ENCODE measurements around the gene SDC1.
"Not testable (repeated sequence)": the region's sequence is repeated elsewhere in the genome, so short reads cannot be mapped to it uniquely, and the experiment has no call there.

Gene SDC1, protein sequence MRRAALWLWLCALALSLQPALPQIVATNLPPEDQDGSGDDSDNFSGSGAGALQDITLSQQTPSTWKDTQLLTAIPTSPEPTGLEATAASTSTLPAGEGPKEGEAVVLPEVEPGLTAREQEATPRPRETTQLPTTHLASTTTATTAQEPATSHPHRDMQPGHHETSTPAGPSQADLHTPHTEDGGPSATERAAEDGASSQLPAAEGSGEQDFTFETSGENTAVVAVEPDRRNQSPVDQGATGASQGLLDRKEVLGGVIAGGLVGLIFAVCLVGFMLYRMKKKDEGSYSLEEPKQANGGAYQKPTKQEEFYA

GRCh38 chr2:20224716-20225293 is at the start of gene SDC1:
TSS of gene SDC1 (minus strand) at chr2:20225130. CDS start at chr2:20224867, 263 bp downstream.
- TF ChIP-seq, protein P1, sequence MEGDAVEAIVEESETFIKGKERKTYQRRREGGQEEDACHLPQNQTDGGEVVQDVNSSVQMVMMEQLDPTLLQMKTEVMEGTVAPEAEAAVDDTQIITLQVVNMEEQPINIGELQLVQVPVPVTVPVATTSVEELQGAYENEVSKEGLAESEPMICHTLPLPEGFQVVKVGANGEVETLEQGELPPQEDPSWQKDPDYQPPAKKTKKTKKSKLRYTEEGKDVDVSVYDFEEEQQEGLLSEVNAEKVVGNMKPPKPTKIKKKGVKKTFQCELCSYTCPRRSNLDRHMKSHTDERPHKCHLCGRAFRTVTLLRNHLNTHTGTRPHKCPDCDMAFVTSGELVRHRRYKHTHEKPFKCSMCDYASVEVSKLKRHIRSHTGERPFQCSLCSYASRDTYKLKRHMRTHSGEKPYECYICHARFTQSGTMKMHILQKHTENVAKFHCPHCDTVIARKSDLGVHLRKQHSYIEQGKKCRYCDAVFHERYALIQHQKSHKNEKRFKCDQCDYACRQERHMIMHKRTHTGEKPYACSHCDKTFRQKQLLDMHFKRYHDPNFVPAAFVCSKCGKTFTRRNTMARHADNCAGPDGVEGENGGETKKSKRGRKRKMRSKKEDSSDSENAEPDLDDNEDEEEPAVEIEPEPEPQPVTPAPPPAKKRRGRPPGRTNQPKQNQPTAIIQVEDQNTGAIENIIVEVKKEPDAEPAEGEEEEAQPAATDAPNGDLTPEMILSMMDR (conservative IDR thresholded peaks at IDR 0.05; ENCODE audit: control insufficient read depth, insufficient read depth, low read depth, low read length): no peak
- H3K4me3 ChIP-seq (ENCODE audit: control insufficient read depth, low read depth, low read length): peak within 1 kb of the TSS; percentile 50

DNA sequence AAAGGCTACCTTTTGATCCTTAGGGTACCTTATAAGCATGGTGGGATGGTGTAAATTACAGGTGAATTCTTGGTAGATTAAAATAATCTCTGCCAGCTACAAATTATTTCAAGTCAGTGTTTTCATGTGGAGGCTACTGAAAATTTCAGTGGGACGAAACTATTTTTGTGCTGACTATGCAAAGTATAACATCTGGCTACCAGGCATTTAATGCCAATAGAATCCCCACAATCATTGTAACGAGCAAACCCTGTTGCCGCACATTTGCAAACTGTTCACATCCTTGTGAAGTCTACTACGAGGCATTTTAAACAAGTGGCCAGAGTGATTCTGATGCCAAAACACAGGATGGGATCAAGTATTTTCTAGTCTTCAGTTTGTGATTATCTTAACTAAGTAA is 48.1 kb upstream of the SDC1 start:
- DNase-seq (ENCODE audit: low read depth): no peak
- H3K4me3 ChIP-seq (ENCODE audit: control insufficient read depth, low read depth, low read length): no peak overlapping the region
- TF ChIP-seq, protein P1 (conservative IDR thresholded peaks at IDR 0.05; ENCODE audit: control insufficient read depth, insufficient read depth, low read depth, low read length): no peak

More at GRCh38 chr2:20224716-20225293, at the start of gene SDC1:
- DNase-seq (ENCODE audit: low read depth): peak; percentile 33

DNA sequence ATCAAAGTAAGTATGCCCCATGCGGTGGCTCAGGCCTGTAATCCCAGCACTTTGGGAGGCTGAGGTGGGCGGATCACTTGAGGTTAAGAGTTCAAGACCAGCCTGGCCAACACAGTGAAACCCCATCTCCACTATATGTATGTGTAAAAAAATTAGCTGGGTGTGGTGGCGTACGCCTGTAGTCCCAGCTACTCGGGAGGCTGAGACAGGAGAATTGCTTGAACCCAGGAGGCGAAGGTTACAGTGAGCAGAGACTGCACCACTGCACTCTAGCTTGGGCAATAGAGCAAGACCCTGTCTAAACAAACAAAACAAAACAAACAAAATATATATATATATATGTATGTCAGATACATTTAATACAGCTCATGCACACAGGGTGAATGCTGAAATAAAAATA is 43.4 kb upstream of the SDC1 start:
- DNase-seq (ENCODE audit: low read depth); H3K4me3 ChIP-seq (ENCODE audit: control insufficient read depth, low read depth, low read length): not testable (repeated sequence)

DNA sequence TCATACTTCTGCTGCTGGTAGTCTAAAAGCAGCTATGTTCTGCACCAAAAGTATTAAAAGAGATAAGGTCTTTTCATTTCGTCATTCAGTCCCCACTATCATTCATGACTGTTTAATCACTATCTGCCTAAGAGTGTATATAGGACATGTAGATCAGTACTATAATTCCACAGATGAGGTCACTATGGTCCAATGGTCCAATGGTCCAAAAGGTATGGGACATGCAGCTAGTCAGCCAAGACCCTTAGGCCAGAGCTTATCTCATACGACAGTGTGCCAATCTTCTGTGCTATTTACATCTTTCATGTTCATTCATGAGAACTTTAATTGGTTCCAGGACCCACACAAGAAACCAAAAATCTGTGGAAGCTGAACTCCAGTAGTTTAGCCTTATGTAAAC is 42.6 kb upstream of the SDC1 start:
- H3K4me3 ChIP-seq (ENCODE audit: control insufficient read depth, low read depth, low read length): no peak overlapping the region
- DNase-seq (ENCODE audit: low read depth): no peak
- TF ChIP-seq, protein P1 (conservative IDR thresholded peaks at IDR 0.05; ENCODE audit: control insufficient read depth, insufficient read depth, low read depth, low read length): no peak

DNA sequence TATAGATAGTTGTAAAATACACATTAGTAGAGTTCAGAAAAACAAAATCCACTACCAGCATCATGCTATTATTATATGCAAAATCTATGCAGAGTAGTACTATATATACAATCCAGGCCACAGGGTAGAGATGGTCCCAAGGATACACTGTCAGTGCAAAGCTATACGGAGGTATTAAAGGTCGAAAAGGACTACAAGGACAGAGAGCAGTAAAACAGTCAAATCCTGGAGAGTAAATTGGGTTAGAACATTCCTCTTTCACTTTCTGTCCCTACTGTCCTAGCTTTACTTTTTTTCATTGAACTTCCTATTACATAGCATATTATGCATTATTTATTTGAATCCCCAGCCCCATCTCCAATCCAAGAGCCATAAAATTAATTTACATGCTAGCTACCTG is 39.7 kb upstream of the SDC1 start:
- H3K4me3 ChIP-seq (ENCODE audit: control insufficient read depth, low read depth, low read length): no peak overlapping the region
- no peak for DNase-seq (ENCODE audit: low read depth)
- TF ChIP-seq, protein P1 (conservative IDR thresholded peaks at IDR 0.05; ENCODE audit: control insufficient read depth, insufficient read depth, low read depth, low read length): no peak

DNA sequence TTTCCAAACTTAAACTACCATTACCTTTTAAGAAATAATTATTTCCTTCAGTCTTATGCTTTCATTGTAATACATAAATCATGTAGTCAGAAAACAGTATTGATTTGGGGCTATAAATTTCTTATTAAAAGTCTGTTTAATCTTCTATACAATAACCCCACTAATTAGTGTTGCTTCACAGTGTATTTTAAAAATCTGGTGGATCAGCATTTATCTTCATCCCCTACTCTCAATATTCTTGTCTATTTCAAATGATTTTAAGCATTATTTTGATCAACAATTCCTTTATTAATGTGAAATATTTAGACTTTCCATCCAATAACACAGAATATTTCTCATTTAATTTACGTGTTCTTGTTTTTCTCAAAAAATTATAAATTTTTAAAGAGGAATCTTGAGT is 32.5 kb upstream of the SDC1 start:
- no peak for DNase-seq (ENCODE audit: low read depth)
- H3K4me3 ChIP-seq (ENCODE audit: control insufficient read depth, low read depth, low read length): no peak overlapping the region
- TF ChIP-seq, protein P1 (conservative IDR thresholded peaks at IDR 0.05; ENCODE audit: control insufficient read depth, insufficient read depth, low read depth, low read length): no peak

GRCh38 chr2:20254731-20255130 is 29.8 kb upstream of the SDC1 start:
- TF ChIP-seq, protein P1 (conservative IDR thresholded peaks at IDR 0.05; ENCODE audit: control insufficient read depth, insufficient read depth, low read depth, low read length): no peak

More at GRCh38 chr2:20254731-20255130, 29.8 kb upstream of the SDC1 start:
- H3K4me3 ChIP-seq (ENCODE audit: control insufficient read depth, low read depth, low read length): no peak overlapping the region
- DNase-seq (ENCODE audit: low read depth): no peak

Data from fibroblast of mammary gland (primary cell).